LHCN-M2 (cell line): ENCODE measurements around the gene CCR6. TPM values are rescaled to one million over a fixed set of nuclear protein-coding genes. Genes with fewer than 3 reads are reported as not detected.
"Not testable (repeated sequence)": the region's sequence is repeated elsewhere in the genome, so short reads cannot be mapped to it uniquely, and the experiment has no call there.

Experiments used
- DNase-seq: peaks from one replicate; pipeline ENCODE4 v3.0.0-alpha.2; 2012; ENCODE audit warnings: low read depth
- total RNA-seq: library from RNA; depleted of rRNA; stranded (reverse); fragments of >200 nt; gene quantifications from 2 replicates; pipeline ENCODE4 v1.2.3, GENCODE V29; 2014; rRNA removed

CCR6 gene
- total RNA-seq, 1 experiment from 2014 or later: not detected

DNA sequence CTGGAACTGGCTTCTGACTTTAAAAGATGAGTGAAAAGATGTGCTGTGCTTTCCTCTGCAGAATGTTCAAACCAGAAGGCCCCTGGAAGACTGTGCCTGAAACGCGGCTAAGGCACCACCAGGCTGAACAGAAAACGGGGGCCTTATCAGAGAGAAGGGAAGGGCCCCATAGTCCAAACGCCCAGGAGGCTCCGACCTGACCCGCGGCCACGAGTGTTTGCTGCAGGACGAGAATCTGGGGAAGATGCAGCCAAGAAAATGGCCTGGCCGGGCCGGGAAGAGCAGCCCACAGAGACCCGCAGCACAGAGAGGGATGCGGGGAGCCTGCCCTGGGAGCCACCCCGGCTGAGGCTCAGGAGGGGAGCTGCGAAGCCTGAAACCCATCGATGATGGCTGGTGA is 45.4 kb downstream of the CCR6 start:
- not testable (repeated sequence) for DNase-seq

DNA sequence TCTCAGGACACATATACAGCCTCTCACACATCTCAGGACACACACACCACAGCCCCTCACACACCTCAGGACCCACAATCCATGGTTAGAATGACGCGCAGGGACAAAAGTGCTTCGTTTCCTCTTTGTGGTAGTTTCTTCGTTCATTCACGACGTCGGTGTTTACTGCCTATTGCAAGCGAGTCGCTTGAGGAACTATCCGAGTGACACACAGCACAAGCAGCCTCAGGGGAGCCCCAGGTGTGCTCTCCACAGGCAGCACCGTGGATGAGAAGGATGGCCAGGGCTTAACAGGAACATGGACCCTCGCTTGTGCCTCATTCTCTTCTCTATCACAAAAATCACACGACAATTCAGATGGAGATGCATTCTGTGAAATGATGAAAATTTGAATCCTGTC is 47.0 kb downstream of the CCR6 start:
- not testable (repeated sequence) for DNase-seq

DNA sequence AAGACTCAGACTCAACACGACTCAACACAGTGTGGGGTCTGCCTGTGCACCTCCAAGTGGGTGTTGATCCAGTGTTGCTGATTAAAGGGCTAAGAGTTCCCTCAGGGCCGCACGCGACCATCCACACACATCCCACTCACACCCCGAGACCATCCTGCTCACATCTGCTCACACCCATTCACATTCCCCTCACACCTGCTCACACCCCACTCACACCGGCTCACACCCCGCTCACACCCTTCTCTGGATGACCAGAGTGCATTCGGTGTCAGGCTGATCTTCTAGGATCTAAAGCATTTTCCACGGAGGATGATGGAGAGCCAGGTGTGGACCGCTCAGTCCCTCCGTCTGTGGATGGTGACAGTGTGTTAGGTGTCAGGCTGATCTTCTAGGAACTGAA is 48.4 kb downstream of the CCR6 start:
- DNase-seq: not testable (repeated sequence)

DNA sequence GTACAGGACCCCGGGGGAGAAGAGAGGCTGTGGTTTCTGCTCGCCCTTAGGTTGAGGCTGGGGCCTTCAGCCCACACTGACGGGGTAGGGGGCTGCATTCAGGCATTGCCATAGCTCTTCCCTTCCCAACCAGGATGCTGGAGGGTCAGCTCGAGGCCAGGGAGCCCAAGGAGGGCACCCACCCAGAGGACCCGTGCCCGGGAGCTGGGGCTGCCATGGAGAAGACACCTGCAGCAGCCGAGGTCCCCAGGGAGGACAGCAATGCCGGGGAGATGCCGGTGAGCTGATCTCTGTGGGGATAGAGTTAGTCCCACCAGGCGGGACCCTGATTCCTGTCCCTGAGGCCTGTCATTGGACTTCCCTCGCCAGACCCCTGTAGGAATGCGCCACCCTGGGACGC is 49.1 kb downstream of the CCR6 start:
- DNase-seq: not testable (repeated sequence)

DNA sequence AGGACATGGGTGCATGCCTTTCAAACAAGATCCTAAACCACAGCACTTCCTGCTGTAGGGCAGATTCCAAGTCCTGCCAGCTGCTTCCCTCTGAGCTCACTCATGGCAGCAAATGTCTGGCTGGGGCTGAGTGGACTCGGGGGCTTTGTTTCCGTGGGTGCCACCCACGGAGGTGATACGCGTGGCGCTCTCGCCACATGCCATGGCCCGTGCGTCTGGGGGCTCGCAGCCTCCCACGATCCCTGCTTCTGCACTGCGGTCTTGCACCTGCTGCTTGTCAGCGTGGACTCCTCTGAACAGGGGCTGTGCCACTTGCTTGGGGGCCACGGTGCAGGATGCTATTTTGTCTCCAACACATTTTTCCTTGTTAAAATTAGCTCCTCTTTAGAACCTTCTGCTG is 54.4 kb downstream of the CCR6 start:
- not testable (repeated sequence) for DNase-seq

DNA sequence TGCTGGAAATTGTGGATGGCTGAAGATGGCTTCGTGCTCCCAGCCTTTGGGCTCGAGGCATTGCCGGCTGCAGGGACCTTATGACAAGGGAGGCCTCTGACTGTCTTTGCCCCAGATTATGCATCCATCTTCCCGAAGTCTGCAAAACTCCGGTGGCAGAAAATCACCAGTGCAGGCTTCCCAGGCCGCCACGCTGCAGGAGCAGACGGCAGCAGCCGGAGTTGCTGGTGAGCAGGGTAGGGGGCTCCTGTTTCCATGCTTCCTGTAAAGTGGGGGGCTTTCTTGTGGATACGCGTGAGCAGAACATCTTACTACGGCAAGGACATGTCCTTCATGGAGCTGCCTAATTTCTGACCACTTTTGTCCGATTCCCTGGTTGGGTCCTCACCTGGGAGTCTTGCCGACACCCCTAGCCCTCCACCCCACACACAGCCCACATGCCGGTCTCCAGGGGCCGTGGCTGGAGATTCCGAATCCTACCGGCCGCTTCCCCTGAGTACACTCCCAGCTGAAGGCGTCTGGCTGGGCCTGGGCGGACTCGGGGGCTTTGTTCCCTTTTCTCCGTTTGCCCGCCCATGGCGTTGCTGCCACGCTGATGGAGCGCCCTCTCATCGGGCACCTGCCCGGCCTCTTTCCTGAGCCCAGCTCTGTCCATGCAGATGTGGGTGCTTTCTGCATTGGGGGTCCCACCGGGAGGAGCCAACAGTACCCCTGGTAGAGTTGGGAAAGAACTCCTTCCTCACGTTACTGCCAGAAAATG is 56.2 kb downstream of the CCR6 start:
- not testable (repeated sequence) for DNase-seq

DNA sequence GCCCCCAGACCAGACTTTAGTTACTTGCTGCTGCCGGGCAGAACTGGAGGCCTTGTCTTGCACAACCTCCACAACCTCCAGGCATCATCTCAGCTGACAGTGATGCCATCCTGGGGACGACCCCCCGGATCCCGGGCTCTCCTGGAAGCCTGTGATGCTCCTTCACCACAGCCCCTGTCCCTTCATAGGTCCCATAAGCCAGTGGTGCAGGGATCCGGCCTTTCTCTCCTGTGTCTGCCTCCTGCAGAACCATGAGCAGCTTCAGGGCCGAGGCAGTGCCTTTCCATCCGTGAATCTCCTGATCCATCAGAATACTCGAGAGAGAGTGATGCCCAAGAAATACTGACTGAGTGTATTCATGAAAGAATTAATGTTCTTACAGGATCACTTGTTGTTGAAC is 57.2 kb downstream of the CCR6 start:
- not testable (repeated sequence) for DNase-seq

DNA sequence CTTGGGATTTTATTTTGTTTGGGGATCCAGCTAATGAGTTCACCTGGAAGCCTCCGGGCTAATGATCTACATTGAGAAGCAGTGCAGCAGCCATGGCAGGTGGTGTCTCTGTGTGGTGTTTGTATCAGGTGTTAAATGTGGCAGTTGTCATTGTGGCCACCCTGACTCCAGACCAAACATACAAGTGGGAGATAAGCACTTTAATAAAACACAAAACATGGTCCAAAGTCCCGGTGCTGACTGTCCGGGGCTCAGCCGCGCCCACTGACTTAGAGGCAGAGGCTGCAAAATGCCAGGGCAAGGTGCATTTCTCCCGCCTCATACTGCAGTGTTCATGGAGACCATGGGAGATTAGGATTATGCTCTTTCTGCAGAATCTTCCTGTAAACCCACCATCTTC is 58.5 kb downstream of the CCR6 start:
- not testable (repeated sequence) for DNase-seq

DNA sequence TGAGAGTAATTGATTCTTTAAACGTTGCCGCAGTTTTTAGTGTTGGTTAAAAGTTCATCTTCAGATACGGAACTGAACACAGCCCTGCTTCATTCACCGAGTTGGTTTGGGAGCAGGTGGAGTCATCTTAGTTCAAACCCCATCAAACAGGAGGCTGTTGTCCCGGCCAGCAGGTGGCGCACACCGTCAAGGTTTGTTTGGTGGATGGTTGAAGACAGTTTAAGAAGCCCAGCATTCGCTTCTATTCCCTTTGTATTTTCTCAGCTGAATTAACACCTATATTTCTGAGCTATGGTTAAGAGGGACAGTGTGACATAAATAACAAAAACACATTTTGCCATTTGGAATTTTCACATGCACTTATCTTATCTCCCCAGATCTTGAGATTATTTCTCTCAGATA is 60.0 kb downstream of the CCR6 start:
- DNase-seq: not testable (repeated sequence)

DNA sequence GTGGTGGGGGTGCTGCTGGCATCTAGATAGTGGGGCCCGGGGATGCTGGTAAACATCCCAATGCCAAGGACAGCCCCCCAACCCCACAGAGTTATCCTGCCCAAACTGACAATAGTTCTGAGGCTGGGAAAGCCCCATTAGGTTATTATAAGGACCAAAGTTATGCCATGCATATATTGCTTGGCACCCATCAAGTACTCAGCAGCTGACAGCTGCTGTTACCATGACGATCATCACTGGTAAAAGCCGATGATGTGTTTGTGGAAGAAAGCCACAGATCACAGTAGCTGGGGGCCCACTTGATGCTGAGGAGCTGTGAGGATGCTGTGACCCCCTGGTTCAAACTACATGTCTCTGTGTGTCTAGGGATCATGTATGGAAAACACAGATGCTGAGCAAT is 62.2 kb downstream of the CCR6 start:
- not testable (repeated sequence) for DNase-seq

DNA sequence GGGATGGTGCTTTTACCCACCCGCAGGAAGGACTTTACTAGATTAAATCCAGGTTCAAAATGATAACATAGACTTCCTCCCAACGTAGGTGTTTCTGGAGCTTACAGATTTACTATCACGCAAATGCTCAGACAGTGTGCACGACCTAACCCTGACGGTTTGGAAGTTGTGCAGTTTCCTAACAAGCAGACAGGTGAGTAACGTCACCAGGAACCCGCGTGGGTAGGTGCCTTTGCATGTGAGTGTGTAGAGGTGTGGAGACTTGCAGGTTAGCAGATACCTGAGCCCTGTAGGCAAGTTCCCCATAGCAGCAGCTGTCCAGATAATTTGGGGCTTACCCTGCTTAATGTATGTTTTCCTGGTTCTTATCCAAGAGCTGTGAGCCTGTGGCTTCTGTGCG is 64.4 kb downstream of the CCR6 start:
- not testable (repeated sequence) for DNase-seq

Other genes starting within 250 kb of the CCR6 start
- gene RNASET2, start 166.5 kb upstream of the CCR6 start, total RNA-seq: 15.1 and 16.2 TPM in 2 replicates
- 24.2 and 24.7 TPM in 2 replicates for gene CEP43, start 123.7 kb upstream of the CCR6 start, total RNA-seq
- not detected in 2 replicates for gene GPR31, start 34.9 kb downstream of the CCR6 start, total RNA-seq
- not detected in 2 replicates for gene UNC93A, start 168.2 kb downstream of the CCR6 start, total RNA-seq
- gene TTLL2, start 202.0 kb downstream of the CCR6 start, total RNA-seq: not detected in 2 replicates